KMS-11 (cell line): ENCODE results near the gene DENND1C.

ENCODE experiments used
- H2AFZ ChIP-seq: fragments of 200-600 bp; sonication (generic); 2 replicates; pipeline ENCODE4 v1.6.1; 2016; ENCODE audit warnings: antibody characterized with exemption, mixed run types, low read depth
- H3K27ac ChIP-seq: fragments of 200-600 bp; sonication (generic); 2 replicates; pipeline ENCODE4 v1.6.1; 2016; ENCODE audit warnings: mild to moderate bottlenecking, mixed run types
- H3K27me3 ChIP-seq: fragments of 200-600 bp; sonication (generic); 2 replicates; pipeline ENCODE4 v1.6.1; 2017; ENCODE audit warnings: mild to moderate bottlenecking, low read depth, mixed run types, moderate library complexity; ENCODE audit not compliant: insufficient read depth
- H3K36me3 ChIP-seq: fragments of 200-600 bp; sonication (generic); 2 replicates; pipeline ENCODE4 v1.6.1; 2017; ENCODE audit warnings: mild to moderate bottlenecking, mixed run types; ENCODE audit not compliant: insufficient read depth
- H3K4me1 ChIP-seq: fragments of 200-600 bp; sonication (generic); 2 replicates; pipeline ENCODE4 v1.6.1; 2016; ENCODE audit warnings: mild to moderate bottlenecking, low read depth, mixed run types; ENCODE audit not compliant: poor library complexity, severe bottlenecking
- H3K4me2 ChIP-seq: fragments of 200-600 bp; sonication (generic); 2 replicates; pipeline ENCODE4 v1.7.0; 2016; ENCODE audit warnings: mild to moderate bottlenecking, mixed run types
- H3K4me3 ChIP-seq: fragments of 200-600 bp; sonication (generic); IDR thresholded peaks from 2 replicates; pipeline ENCODE4 v1.6.1; 2017; ENCODE audit warnings: low read depth, low read length, mixed read lengths; ENCODE audit not compliant: insufficient read depth
- H3K79me2 ChIP-seq: fragments of 200-600 bp; sonication (generic); 2 replicates; pipeline ENCODE4 v1.6.1; 2016; ENCODE audit warnings: low read depth, mixed run types; ENCODE audit not compliant: insufficient read depth
- H3K9ac ChIP-seq: fragments of 200-600 bp; sonication (generic); 2 replicates; pipeline ENCODE4 v1.6.1; 2016; ENCODE audit warnings: mild to moderate bottlenecking, mixed run types
- H4K20me1 ChIP-seq: fragments of 200-600 bp; sonication (generic); 2 replicates; pipeline ENCODE4 v1.6.1; 2016; ENCODE audit warnings: mild to moderate bottlenecking, mixed run types; ENCODE audit not compliant: insufficient read depth
- CTCF ChIP-seq: fragments of 200-600 bp; sonication (generic); conservative IDR thresholded peaks from 2 replicates; pipeline ENCODE4 v1.6.1; 2017; ENCODE audit warnings: low read depth, mild to moderate bottlenecking, antibody characterized with exemption, low read length, moderate library complexity, mixed read lengths

DENND1C gene

GRCh38 chr19:6483235-6483634 is 1.6 kb upstream of the DENND1C start:
- H3K27ac ChIP-seq, result no peak overlapping the region

GRCh38 chr19:6482343-6482686 is 728 bp upstream of the DENND1C start:
- no peak for TF ChIP-seq CTCF
- H3K4me3 ChIP-seq, result no peak overlapping the region
- H3K27me3 ChIP-seq, result no peaks in the 10 kb centered on the region
- no peaks in the 10 kb centered on the region for H3K36me3 ChIP-seq
- no peaks in the 10 kb centered on the region for H4K20me1 ChIP-seq
- no peak overlapping the region for H3K27ac ChIP-seq
- H3K79me2 ChIP-seq, result no peaks in the 10 kb centered on the region
- H3K4me1 ChIP-seq, result no peaks in the 10 kb centered on the region
- no peak overlapping the region for H3K9ac ChIP-seq
- no peak overlapping the region for H2AFZ ChIP-seq
- no peak overlapping the region for H3K4me2 ChIP-seq

More at GRCh38 chr19:6483235-6483634, 1.6 kb upstream of the DENND1C start:
- Histone ChIP-seq H3K36me3 (no peaks in the 10 kb centered on the region), H3K9ac (no peak overlapping the region), H2AFZ (no peak overlapping the region), H3K27me3 (no peaks in the 10 kb centered on the region), H4K20me1 (no peaks in the 10 kb centered on the region), H3K79me2 (no peaks in the 10 kb centered on the region), H3K4me2 (no peak overlapping the region), H3K4me3 (no peak overlapping the region), H3K4me1 (no peaks in the 10 kb centered on the region)
- TF ChIP-seq CTCF, result no peak

GRCh38 chr19:6480848-6481415 is 655 bp downstream of the DENND1C start:
- H3K4me1 ChIP-seq, result no peaks in the 10 kb centered on the region

GRCh38 chr19:6479836-6480398 is 1.7 kb downstream of the DENND1C start:
- Histone ChIP-seq H3K9ac (no peak overlapping the region), H3K4me2 (no peak overlapping the region), H3K4me3 (no peak overlapping the region), H2AFZ (no peak overlapping the region), H3K79me2 (no peaks in the 10 kb centered on the region), H3K27me3 (no peaks in the 10 kb centered on the region), H3K4me1 (no peaks in the 10 kb centered on the region), H3K36me3 (no peaks in the 10 kb centered on the region), H4K20me1 (no peaks in the 10 kb centered on the region), H3K27ac (no peak overlapping the region)
- no peak for TF ChIP-seq CTCF

More at GRCh38 chr19:6480848-6481415, 655 bp downstream of the DENND1C start:
- H3K36me3 ChIP-seq, result no peaks in the 10 kb centered on the region
- H3K27ac ChIP-seq, result no peak overlapping the region
- TF ChIP-seq CTCF, result no peak
- no peaks in the 10 kb centered on the region for H3K79me2 ChIP-seq
- no peaks in the 10 kb centered on the region for H4K20me1 ChIP-seq
- no peak overlapping the region for H3K4me2 ChIP-seq
- H2AFZ ChIP-seq, result no peak overlapping the region
- no peak overlapping the region for H3K9ac ChIP-seq
- no peaks in the 10 kb centered on the region for H3K27me3 ChIP-seq
- H3K4me3 ChIP-seq, result no peak overlapping the region
